Activated CD8-positive, alpha-beta memory T cell treated with anti-CD3 and anti-CD28 coated beads for 36 hours (primary cell): ENCODE measurements around the gene GBA2. TPM values are rescaled to one million over a fixed set of nuclear protein-coding genes. Genes with fewer than 3 reads are reported as not detected.

ENCODE experiments used
- CTCF ChIA-PET: fragments of 350-600 bp; sonication (Branson Sonifier 250); formaldehyde crosslinking; loops from one replicate; lab custom pipeline; 2021; ENCODE audit warnings: antibody characterized with exemption; lab: Charles Lee
- POLR2A ChIA-PET: fragments of 350-600 bp; sonication (Branson Sonifier 250); formaldehyde crosslinking; loops from one replicate; lab custom pipeline; 2021; ENCODE audit warnings: antibody characterized with exemption; lab: Charles Lee
- total RNA-seq, 2 experiments: library from RNA; stranded (reverse); gene quantifications; one replicate each; pipeline ENCODE4 v1.2.3, GENCODE V29; 2021

Gene GBA2
- total RNA-seq, 2 experiments from 2014 or later: 38.7 to 40.1 TPM

DNA sequence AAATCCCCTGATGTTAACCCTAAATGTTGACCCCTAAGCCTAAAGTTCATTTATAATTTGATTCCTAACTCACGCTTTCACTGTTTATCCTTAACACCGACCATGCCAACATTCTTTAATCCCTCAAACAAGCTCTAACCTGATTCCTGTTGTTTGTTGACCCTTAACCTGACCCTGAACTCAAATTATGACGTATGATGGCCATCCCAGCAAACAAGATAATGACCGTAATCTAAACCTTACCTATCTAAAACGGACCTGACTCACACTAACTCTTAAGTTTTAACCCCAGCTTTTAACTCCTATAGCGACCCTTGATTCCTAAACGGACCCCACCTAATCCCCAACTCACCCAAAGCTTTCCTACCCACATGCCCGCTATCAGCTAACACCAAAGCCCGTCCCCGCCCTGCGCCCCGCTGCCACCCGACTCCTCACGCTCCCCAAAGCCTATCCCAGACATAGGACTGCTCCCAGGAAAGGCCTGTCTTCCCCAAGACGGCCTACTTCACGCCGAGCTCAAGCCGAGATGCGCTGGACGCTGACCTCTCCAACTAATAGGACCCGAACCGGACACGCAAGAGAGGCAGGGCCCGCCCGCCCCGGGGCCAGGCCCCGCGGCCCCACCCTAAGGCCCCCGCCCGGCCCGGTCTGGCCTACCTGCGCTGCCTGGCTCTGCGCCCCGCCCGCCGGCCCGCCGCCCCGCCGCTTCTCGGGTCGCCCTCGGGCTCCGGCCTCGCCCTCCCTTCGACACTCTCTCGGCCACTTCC, 17.4 kb downstream of the GBA2 start:
- POLR2A ChIA-PET: interaction anchor here (0.8 to 3.1 kb wide), 6 partner anchors 10 to 85 kb away, joined by 3 to 27 read pairs (median 5); partner anchors contain the start of genes ARHGEF39, CCDC107, GBA2 and RGP1

GRCh38 chr9:35730486-35730854, 18.6 kb downstream of the GBA2 start:
- POLR2A ChIA-PET: interaction anchor here (3.1 kb wide), 1 partner anchor 18 kb away, joined by 27 read pairs; the partner anchor contains the start of genes GBA2 and RGP1
- CTCF ChIA-PET: interaction anchor here (0.6 to 6.2 kb wide), 13 partner anchors 12 to 127 kb away, joined by 3 to 30 read pairs (median 4); partner anchors contain the start of genes CCDC107, GBA2, RGP1 and RMRP

More for the DNA sequence above, 17.4 kb downstream of the GBA2 start:
- CTCF ChIA-PET: interaction anchor here (1.0 to 6.2 kb wide), 13 partner anchors 11 to 84 kb away, joined by 3 to 30 read pairs (median 4); partner anchors contain the start of genes CCDC107, GBA2, RGP1 and RMRP

DNA sequence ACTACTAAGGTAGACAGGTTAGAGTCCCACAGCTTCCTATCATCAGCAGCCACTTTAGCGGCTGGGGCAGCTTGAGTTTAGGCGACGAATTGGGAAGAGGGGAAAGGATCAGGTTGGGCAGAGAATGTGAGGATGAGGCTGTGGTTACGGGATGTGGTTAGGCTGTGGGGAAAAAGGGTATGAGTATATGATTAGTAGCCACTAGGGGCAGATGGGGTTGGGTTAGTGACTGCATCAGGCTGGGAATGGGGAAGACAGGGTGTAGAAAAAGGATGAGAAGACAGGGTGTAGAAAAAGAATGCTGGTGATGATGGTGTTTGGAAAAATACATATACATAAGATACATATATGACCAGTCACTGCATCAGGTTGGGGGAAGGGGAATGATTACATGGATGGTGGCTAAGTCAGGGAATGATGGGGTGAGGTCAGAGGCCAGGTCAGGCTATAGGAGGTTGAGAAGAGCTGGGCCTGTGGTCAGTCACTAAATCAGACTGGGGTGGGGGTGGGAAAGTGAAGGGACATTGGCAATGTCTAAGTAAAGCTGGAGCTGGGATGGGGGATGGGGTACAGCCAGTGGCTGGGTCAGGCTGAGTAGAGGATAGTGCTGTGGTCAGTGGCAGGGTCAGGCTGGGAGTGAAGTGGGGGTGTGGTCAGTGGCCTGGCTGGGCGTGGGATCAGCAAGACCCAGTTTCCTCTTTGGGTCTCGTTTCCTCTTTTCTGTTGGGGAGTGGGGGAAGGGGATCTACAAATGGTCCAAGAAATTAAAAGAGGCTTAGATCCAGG, 19.1 kb downstream of the GBA2 start:
- ChIA-PET POLR2A (no interaction called here), CTCF (interaction anchor here (0.6 to 6.2 kb wide), 13 partner anchors 13 to 126 kb away, joined by 3 to 30 read pairs (median 4); partner anchors contain the start of genes CCDC107, GBA2, RGP1 and RMRP)

GRCh38 chr9:35729101-35729500, 19.9 kb downstream of the GBA2 start:
- ChIA-PET CTCF (interaction anchor here (0.9 to 6.2 kb wide), 5 partner anchors 15 to 70 kb away, joined by 3 to 30 read pairs (median 4); partner anchors contain the start of genes CCDC107 and RMRP), POLR2A (interaction anchor here (0.6 to 2.0 kb wide), 5 partner anchors 16 to 125 kb away, joined by 3 to 10 read pairs (median 4); partner anchors contain the start of genes CCDC107 and RMRP)

DNA sequence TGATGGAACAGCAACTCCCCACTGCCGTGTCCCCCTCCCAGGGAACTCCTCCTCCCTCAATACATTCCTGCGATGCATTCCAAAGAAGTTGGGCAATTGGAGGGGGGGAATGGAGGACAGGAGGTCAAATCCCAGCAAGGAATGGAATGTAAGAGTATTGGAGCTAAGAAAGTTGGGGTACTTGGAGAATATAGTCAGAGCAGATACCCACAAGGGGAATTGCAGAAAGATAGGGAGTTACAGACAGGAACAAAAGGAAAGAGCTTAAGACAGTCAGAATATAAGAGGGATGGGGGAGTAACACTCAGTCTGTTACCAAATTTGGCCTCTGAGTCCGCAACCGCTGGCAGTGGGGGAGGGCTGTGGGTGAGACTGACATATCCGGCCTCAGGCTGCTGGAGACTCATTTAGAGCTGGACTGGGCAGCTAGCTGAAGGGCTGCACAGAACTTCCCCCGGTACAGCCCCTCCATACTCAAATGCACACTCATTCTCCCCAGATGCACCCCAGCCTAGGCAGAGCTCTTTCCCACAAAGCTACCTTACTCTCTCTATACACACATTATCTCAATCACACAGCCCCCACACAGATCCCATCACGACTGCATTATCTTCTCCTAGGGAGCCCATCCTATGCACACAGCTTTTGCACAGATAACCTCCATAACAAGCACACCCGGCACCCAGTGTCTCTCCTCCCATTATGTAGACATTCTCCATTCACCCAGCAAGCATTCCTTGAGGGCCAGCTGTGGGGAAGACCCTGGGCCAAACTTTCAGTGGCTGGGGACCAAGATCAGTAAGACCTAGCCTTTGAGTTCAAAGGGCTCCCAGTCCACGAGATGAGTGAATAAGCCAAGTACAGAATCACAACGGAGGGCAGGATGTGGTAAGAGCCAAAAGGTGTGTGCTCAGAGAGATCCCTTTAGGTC, 20.7 kb downstream of the GBA2 start:
- ChIA-PET POLR2A (interaction anchor here (0.6 to 2.0 kb wide), 10 partner anchors 11 to 124 kb away, joined by 3 to 10 read pairs (median 3); partner anchors contain the start of genes CCDC107, GBA2, RGP1 and RMRP), CTCF (interaction anchor here (0.6 to 6.2 kb wide), 10 partner anchors 14 to 124 kb away, joined by 3 to 30 read pairs (median 4); partner anchors contain the start of genes CCDC107, RMRP and TPM2)

GRCh38 chr9:35727676-35728040, 21.4 kb downstream of the GBA2 start:
- POLR2A ChIA-PET: interaction anchor here (0.6 to 2.0 kb wide), 6 partner anchors 11 to 111 kb away, joined by 3 to 10 read pairs (median 3); partner anchors contain the start of genes CCDC107, GBA2, RGP1 and RMRP
- CTCF ChIA-PET: interaction anchor here (0.6 to 6.2 kb wide), 9 partner anchors 14 to 124 kb away, joined by 3 to 30 read pairs (median 4); partner anchors contain the start of genes CCDC107, RMRP and TPM2

DNA sequence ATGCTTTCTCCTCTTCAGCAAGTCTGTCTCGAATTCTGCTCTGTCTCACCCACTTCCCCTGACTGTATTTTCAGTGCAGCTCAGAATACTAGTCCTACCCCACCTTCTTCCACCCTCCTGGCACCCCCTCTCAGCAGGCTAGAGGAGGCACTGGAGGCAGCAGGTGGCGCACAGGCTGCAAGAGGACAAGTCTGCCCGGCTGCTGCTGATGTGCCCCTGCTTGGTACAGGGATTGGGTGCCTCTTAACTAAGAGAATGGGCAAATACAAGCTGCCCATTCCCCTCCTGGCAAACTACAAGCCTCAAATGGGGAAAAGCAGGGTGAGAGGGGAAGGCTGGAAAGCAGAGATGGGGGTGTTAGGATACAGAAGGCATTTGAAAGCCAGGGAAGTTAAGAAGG, 22.1 kb downstream of the GBA2 start:
- POLR2A ChIA-PET: interaction anchor here (0.6 kb wide), 1 partner anchor 110 kb away, joined by 3 read pairs; no protein-coding TSS in a partner anchor
- CTCF ChIA-PET: interaction anchor here (0.5 to 6.2 kb wide), 9 partner anchors 13 to 108 kb away, joined by 3 to 30 read pairs (median 5); partner anchors contain the start of genes CCDC107, RMRP and SPAG8

GRCh38 chr9:35725362-35725761, 23.7 kb downstream of the GBA2 start:
- POLR2A ChIA-PET: no interaction called here
- CTCF ChIA-PET: interaction anchor here (1.3 to 1.6 kb wide), 2 partner anchors 75 to 87 kb away, joined by 3 to 6 read pairs; partner anchors contain the start of genes SIT1 and SPAG8

DNA sequence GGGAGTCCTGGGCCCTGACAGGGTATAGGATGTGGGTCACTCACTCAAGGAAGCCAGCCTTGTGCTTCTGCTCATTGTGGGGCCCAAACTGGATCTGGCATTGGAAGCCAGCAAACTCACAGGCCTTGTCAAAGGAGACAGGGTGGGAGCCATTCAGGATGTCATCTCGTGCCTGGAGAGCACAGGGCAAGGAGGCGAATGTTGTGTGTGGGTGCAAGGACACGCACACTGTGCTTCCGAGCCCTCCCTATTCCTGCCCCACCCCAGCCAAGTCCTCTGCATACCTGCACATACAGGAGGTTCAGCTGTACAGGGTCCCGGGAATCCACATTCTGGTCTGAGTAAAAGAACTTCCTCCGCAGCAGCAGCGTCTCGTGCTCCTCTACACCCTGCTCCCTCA, 25.1 kb downstream of the GBA2 start:
- CTCF ChIA-PET: no interaction called here
- POLR2A ChIA-PET: no interaction called here

GRCh38 chr9:35723426-35723825, 25.6 kb downstream of the GBA2 start:
- ChIA-PET POLR2A (no interaction called here), CTCF (no interaction called here)

DNA sequence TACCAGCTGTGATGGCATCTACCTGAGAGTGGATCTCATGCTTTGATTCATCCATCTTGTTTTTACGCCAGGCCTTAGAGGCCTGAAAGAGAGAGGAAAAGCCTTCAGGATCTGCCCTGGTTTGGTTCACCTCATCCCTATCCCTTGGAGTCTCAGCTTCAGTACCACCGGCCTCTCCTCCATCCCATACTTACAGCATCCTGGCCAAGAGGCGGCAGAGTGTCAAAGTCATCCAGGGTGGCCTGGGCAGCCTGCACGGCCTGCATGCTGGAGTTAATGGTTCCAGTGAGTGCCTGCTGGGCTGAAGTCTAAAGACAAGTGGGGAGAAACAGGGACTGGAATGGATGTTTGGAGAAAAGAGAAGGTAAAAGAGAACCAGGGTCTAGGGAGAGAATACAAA, 29.5 kb downstream of the GBA2 start:
- ChIA-PET POLR2A (interaction anchor here (0.6 kb wide), 1 partner anchor 33 kb away, joined by 4 read pairs; no protein-coding TSS in a partner anchor), CTCF (no interaction called here)

GRCh38 chr9:35718721-35719511, 30.1 kb downstream of the GBA2 start:
- ChIA-PET POLR2A (interaction anchor here (0.6 kb wide), 1 partner anchor 32 kb away, joined by 4 read pairs; no protein-coding TSS in a partner anchor), CTCF (interaction anchor here (2.5 kb wide), 1 partner anchor 23 kb away, joined by 11 read pairs; no protein-coding TSS in a partner anchor)

DNA sequence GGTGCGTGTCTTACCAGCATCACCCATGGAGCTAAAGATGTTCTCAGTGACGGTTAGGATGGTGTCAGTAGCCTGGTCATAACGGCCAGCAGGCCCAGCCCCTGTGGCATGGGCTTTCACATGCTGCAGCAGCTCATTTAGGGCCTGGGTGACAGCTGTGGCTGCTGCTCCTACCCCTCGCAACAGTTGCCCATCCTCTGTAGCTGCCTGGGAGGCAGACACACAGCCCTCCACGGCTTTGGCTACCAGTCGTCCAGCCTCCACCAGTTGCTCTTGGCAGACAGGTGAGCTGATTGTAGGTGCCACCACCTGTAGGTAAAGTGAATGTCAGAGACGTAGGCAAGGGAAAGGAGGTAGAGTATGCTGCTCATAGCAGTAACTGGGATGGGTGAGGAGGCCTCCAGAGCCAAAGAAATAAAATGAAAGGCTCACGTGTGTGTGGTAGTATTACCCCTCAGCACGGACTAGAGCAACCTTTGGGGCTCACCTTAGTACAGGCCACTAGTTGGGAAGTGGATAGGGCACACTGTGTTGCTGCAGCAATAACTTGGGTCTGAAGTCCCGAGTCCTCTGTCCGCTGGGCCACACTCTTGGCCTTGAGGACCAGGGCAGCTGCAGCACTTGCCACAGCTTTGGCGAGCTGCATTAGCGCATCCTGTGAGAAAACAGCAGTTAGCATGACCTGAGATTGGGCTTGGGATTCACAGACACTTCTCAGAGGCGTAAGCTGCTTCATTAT, 31.7 kb downstream of the GBA2 start:
- POLR2A ChIA-PET: no interaction called here
- CTCF ChIA-PET: interaction anchor here (0.6 to 2.5 kb wide), 3 partner anchors 21 to 128 kb away, joined by 3 to 11 read pairs (median 3); no protein-coding TSS in a partner anchor

DNA sequence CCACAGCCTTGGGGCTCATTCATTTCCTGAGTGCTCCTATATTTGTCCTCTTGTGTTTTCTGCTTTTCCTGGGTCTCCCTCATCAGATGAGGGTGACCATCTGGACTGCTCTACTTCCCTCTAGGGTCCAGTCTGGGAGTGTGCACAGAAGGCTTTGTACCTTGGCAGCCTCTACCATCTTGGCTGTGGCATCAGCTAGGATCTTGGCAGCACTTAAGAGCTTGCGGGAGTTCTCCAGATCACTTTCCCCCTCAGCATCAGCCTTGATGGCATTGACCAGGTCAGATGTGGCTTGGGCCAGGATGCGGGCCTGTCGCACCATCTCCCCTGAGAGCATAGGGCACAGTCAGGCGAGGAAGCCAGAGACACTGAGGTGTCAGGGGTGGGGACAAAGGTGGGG, 32.8 kb downstream of the GBA2 start:
- CTCF ChIA-PET: interaction anchor here (1.0 to 2.5 kb wide), 2 partner anchors 20 kb away, joined by 4 to 11 read pairs; no protein-coding TSS in a partner anchor
- POLR2A ChIA-PET: interaction anchor here (1.1 kb wide), 1 partner anchor 12 kb away, joined by 3 read pairs; no protein-coding TSS in a partner anchor

DNA sequence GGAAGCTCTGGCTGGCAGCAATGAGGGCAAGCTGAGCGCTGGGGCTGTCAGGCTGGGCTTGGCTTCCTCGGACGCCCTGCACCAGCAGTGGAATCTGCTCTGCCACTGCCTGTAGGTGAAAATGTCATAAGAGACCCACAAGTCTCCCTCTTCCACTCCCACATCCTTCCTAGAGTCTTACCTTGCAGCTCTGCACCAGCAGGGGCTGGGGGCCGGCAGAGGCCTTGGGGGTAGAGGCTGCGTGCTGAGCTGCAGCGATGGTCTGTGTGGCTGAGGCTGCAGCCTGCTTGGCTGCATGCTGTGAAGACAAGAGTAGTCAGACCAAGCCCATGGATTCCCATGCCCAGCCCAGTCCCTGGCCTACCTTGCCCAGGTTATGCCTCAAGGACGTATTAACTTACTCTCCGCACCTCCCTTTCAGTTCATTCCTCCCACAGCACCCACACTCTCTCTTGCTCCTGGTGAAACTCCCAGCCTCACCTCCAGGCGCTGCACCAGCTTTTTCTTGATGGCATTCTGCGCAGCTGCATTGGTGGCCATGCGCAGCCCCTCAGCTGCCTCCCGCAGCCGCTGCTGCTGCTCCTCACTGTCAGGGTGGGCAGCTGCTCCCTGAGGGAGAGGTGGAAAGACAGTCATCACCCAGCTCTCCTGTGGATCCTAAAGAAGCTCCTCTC, 34.3 kb downstream of the GBA2 start:
- POLR2A ChIA-PET: no interaction called here
- CTCF ChIA-PET: interaction anchor here (1.6 kb wide), 1 partner anchor 13 kb away, joined by 5 read pairs; no protein-coding TSS in a partner anchor
